Stimulated activated CD4-positive, alpha-beta T cell treated with anti-CD3 and anti-CD28 coated beads, TNF-alpha, amount 100 ng/mL, for 4 hours (primary cell): ENCODE measurements around the gene UNC5CL.

Experiments
- DNase-seq, 3 experiments: peaks; one replicate each; pipeline ENCODE4 v3.0.0-alpha.2; 2020; ENCODE audit warnings: low read depth in 3 of 3

Gene UNC5CL, protein sequence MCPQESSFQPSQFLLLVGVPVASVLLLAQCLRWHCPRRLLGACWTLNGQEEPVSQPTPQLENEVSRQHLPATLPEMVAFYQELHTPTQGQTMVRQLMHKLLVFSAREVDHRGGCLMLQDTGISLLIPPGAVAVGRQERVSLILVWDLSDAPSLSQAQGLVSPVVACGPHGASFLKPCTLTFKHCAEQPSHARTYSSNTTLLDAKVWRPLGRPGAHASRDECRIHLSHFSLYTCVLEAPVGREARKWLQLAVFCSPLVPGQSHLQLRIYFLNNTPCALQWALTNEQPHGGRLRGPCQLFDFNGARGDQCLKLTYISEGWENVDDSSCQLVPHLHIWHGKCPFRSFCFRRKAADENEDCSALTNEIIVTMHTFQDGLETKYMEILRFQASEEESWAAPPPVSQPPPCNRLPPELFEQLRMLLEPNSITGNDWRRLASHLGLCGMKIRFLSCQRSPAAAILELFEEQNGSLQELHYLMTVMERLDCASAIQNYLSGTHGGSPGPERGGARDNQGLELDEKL

DNA sequence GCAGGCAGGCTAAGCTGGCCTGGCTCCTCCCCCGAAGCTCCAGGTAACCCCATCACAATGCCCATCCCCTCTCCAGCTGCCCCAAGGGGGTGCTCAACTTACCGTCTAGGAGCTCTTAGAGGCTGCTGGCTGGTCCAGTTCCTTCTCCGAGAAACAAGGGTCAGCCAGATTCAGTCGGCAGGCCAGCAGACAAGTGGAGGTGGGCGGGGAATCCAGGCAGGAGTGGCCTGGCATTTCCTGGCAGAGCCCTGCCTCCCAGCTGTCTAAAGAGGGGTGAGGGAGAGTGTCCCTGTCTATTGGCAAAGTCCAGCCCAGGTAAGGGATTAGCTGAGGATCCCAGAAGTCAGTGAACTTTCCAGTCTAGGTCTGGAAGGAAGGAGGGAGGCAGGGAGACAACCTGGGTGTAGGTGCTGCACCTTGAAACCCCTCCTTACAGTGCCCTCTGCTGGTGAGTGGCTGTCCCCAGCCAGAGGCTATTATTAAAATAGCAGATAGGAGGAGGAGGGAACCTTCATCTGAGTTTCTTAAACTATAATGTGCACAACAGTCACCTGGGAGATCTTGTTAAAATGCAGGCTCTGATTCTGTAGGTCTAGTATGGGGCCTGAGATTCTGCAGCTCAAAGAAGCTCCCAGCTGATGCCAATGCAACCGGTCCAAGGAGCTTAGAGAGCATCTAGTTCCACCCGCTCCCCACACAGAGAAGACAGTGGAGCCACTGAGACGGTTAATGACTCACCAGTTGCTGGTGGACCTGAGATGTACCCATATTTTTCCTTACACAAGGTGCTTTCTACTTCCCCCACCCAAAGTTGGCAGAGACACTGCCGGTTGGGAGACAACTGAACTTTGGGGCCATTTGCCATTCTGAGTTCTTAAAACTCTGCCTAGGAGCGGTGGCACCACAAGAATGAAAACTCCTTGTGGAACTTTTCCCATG lies at the start of gene UNC5CL:
Gene UNC5CL (minus strand): TSS at position 162 of the 939 bp plus-strand sequence. CDS start 4,147 bp downstream, outside the sequence.
- DNase-seq, result peak in 2 of 3 experiments; percentile 32 to 35

DNA sequence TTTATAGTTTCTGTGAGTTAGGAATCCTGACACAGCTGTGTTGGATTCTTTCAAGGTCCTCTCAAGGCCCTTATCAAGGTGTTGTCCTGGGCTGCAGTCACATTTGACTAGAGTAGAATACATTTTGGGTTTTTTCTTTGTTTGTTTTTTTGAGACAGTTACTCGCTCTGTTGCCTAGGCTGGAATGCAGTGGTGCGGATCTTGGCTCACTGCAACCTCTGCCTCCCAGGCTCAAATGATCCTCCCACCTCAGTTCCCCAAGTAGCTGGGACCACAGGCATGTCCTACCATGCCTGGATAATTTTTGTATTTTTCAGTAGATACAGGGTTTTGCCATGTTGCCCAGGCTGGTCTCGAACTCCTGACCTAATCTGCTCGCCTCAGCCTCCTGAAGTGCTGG lies 49.4 kb upstream of the UNC5CL start:
- no peak for DNase-seq

DNA sequence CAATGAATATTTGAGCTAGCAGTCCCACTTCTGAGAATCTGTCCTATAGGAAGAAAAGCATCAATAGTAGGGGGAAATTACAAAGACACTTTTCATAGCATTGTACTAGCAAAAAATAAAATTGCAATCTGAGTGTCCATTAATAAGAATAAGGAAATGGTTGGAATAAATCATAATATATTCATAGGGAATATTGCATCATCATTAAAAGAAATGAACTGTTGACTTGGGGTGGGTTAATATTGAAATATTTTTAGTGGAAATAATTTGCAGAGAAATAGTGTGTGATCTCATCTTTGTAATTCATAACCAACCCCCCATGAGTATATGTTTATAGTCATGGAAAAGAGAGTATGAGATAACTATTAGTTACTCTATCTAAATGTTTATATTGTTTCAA lies 46.2 kb upstream of the UNC5CL start:
- no peak for DNase-seq

DNA sequence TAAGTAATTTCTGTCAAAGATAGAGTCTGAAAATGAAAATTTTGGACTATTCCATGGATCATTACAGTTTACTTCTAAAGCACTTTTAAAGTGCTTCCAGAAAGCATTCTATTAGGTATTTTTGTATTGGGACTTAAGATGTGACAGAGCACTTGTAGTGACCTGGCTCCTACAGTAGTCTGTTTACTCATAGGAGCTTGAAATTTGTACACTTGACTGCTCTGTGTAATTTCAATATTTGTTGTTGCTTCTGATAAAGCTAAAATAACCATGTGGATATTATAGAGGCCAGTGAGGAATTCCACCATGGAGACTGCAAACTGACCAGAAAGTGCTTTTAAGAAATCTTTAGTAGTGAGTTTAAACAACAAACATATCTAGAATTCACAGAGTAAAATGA lies 44.1 kb upstream of the UNC5CL start:
- DNase-seq, result no peak

DNA sequence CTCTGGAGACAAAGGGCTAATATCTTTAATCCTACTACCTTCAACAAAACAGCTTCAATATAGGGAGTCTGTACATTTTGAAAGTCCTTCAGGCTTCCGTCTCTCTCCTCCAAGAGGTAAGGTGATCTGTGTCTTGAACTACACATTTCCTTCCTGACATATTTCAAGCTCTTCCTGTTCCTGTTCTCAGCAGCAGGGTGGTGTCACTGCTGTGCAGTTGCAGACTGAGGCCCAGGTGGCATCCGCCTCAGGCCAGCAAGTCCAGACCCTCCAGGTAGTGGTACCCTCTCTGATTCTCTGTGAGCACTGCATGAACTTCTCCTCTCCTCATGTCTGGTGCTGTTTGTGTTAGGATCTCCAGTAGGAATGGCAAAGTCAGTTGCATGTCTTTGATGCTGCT lies 41.6 kb upstream of the UNC5CL start:
- DNase-seq, result no peak

DNA sequence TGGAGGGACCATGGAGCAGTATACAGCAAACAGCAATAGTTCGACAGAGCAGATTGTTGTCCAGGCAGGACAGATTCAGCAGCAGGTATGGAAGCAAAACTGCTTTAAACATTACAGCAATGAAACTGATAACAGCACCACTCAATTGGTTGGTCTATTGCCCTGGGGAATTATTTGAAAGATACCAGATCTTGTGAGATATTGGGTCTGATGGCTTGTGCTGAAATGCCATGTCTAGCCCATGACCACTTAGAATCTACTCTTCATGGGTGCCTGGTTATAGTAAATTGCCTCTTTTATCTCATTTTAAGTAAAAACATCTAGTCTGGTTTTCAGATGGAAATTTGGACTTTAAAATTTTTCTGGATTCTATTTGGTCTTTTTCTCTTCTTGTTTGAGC lies 40.1 kb upstream of the UNC5CL start:
- DNase-seq, result no peak

DNA sequence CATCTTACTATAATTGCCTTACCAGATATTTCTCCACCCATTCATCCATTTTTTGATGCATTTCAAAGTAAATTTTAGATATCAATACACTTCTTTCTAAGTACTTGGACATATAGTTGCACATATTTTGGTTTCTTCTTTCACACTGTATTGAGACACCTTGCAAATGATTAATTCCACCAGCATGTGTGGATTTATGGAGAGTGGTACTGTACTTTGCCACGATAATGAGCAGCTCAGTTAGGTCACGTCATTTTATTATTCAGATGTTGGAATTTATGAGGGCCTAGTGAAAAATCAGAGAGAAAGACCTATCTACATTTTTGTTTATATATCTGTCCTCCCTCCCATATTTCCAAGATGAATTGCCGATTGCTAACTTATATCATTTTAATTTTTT lies 39.1 kb upstream of the UNC5CL start:
- no peak for DNase-seq

DNA sequence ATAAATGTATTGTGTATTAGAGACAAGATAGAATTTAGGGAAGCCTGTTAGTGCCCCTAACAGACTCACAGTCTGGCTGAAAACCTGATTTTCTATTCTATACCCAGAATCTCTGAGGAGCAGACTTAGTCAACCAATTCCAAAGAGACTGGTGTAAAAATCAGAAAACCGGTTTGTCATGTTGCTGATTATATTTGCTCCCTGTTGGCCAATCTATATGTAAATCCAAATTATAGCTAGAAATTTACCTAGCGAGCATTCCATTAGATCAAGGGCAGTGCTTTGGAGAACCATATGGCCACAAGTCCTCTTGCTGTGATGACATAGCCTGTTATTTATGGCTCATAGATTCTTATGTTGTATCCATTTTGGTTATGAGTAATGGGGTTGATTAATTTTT lies 38.5 kb upstream of the UNC5CL start:
- DNase-seq, result no peak

DNA sequence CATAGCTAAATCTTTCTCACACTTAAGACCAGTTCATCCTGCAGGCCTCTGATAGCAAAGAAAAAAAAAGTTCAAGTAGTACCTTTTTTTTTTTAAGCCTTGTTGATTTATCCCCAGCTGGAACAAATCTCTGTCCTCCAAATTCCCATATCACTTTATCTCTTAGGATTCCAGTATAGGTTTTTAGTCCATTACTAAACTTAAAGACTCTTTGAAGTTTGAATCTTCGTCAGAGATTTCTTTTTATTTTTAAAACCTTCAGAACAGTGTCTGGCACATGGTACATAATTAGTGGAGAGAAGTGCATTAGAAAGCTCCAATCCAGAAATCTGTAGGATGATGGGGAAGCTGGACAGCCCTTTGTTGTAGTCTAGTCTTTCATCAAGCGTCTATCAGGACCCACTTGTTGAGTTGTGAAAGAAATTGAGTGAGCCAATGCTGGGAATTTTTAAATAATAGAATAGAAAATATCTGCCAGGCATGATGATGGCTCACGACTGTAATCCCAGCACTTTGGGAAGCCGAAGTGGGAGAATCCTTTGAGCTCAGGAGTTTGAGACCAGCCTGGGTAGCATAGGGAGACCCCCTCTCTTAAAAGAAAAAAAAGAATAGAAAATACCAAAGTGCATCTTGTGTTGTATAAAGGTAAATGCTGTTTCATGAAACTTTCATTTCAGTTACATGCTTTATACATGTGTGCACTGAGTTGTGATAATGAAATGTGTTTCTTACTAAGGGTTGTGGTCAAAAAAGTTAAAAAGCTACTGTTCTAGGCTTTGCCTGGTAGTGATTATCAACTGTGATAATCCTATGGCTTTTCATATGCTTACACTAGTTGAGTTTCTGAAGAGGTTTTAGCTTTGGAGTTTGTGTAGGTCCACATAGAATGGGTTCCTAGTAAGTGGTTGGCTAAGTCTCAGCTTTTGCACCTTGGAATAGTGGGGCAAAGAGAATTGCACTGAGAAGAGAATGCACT lies 36.9 kb upstream of the UNC5CL start:
- DNase-seq, result no peak

DNA sequence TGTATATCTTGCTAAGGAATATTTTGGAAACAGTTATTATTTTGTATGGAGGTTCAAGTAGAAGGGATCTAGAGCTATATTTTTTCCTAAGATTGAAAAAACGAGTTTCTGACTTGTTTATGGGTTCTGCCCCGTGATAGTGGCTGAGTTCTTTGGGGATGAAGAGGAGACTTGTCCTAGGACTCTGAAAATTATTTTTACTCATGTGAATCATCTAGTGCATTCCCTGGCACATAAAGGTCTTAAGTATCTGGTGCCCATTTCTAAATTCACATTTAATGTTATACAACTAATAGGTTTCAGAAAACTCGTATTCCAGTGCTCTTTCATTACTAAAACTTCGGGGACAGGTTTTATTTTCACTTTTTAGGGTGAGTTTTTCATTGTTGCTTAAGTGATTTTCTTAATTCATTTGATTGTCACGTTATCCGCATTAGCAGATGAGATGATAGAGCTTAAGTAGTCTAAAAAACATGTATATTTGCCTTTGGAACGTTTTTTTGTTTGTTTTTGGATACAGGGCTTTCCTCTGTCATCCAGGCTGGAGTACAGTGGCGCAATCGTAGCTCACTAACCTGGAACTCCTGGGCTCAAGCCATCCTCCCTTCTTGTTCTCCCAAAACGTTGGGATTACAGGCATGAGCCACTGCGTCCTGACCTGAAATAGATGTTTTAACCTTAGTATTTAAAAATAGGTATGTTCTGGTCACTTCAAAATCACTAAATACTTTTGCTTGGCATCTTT lies 35.8 kb upstream of the UNC5CL start:
- DNase-seq, result no peak

DNA sequence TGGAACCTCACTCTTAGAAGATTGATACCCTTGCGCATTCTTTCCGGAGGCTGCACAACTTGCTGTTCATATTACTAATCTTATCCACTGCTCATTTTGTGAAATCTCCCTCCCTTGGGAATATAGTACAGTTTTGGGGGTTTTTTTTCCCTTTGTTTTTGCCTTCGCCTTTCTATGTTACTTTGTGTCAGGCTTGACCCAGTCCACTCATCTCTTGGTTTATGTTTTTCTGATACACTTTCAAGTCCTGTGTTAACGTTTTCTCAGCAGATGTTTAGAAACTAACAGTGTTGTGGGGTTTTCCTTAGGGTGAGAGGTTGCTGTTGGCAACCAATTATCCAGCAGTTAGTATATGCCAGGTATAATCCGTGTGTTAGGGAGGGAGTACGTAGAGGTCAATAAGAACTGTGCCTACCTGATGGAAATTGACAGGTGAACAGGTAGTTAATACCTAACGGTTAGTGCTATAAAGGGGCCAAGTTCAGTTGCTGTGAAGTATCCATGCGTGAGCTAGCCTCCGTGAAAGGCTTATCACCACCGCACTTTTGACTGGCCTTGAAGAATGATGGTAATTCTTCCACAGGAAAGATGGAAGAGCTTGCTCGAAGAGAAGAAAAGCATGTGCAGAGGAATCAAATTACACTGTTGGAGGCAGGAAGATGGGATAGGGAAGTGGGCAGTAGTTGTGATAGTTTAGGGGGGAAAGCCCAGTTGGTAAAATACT lies 35.1 kb upstream of the UNC5CL start:
- DNase-seq, result no peak

DNA sequence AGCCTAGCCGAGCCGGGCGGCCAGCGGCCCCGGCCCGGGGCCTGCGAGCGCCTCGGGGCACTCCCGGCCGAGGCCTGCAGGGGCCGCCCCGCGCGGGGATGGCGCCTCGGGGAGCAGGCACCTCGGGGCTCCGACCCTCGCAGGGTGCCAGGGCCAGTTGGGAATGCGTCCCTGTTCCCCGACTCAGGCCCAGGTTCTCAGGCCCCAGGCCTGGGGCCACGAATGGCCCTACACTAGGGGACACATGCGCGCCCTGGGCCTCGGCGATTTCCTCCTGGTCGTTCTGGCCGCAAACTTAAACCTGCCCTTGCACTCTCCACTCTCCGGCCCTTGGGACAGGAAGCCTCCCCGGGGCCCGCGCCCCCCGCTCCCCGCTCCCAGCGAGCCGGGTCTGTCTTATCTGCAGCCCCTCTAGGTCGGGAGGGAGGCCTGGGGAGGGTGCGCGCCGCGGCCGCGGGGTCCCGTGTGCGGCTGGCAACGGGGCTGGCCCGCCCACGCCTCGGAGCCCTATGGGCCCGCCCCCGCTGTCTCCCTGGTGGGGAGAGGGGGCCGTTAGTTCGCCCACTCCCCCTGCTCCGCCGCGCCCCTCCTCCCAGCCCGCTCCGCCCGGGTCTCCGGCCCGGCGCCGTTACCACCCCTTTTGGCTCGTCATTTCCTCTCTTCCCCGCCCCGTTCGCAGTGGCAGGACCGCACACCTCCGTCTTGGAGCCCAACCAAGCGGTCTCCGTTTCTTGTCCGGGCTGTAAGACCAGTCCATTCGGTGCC lies 34.4 kb upstream of the UNC5CL start:
- DNase-seq, result peak; percentile 67 to 73 (median 72)

DNA sequence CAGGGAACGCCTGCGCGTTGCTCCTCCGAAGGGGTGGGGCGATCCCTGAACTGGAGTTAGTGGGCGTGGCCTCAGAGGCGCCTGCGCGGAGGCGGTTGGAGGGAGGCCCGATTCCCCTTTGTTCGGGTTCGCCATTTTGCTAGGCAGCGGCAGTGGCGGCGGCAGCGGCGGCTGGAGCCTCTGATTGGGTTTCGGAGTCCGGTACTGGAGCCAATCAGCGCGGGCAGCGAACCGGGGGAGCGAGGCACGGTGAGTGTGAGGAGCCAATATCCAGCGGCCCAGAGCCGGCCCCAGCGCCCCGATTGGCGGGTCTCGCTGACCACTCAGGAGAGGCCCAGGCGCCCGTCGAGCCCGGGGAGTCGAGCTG lies 33.8 kb upstream of the UNC5CL start, which contains the start of gene NFYA:
Gene NFYA (plus strand): TSS at position 139 of the 367 bp plus-strand sequence. CDS start 6,116 bp downstream, outside the sequence.
- DNase-seq, result peak in 1 of 3 experiments; percentile 99

DNA sequence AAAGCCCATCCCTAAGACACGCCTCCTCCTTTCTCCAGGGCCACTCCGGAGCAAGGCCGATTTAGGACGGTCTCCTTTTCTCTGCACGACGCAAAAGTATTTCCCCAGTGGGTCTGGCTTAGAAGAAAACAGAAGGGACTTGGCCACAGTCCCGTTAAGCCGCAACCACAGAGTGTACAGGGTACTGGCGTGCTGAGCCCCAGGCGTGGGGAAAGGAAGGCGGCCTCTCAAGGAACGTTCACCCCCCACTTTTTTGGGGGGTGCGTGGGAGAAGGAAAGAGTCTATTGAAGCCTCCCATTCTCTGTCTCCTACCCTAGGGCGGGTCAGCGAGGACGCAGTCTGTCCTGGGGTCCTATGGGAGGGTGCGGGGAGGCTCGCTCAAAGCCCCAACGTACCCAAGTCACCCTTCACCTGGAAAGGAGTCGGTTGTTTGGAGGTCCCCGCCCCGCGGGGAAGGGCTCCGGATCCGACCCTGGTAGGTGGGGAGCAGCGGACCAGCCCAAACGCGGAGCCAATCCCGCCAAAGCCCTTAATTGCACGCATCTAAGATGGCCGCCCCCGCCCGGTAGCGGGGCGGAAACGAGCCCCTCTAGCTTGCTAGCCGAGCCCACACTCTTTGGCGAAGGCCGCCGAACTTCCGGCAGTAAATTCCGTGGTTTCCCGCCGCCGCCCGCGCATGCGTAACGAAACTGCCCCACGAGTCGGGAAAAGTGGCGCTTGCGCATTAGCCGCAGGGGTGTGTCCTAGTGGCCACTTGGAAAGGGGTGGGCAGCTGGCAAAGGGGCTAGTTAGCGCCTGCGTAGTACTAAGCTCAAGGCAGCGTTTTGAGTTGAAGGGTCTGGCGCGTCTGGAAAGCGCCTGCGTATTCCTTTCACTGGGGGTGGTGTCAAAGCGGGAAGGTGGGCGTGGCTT lies 33.2 kb upstream of the UNC5CL start, which contains the start of gene OARD1:
Gene OARD1 (minus strand): TSS at position 434 of the 913 bp plus-strand sequence. CDS start 722 bp downstream, outside the sequence.
- peak; percentile 99 to 100 (median 99) for DNase-seq

DNA sequence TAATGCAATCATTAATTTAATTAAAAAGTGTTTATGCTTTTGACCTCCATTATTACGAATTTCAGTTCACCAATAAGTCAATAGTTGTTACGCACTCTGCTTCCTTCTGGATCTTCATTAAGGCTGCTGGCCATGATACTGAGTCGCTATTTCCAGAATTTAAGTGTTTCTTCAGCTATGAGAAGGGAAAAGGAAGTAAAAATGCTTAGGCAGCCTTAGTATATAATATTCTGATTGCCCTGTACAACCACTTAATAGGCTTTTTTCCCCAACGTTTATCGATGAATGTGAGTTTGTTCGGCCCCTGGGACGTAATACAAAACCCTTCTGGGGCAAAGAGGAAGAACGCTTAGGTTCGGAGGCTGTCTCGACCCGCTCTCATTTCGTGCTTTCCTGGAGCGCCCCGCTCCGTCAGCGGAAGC lies 32.5 kb upstream of the UNC5CL start:
- DNase-seq, result no peak

DNA sequence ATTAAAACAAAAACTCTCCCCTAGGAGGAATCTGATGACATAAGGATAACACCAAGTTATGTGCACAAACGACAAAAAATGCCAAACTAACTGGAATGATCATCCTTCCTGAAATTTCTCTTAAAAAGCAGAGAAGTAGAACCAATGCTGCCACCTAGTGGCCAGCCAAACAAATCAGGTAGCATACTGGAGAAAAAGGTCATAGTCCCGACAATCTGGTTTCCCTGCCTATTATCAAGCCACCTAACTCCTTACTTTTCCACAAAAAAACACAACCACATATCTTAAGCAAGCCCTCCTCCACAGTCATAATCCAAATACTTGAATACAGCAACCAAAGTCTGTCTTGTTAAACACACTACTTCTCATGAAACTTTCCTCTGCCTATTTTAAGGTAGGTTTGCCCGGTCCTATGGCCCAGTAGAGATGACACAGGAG lies 27.9 kb upstream of the UNC5CL start:
- DNase-seq, result peak in 2 of 3 experiments; percentile 26 to 47

DNA sequence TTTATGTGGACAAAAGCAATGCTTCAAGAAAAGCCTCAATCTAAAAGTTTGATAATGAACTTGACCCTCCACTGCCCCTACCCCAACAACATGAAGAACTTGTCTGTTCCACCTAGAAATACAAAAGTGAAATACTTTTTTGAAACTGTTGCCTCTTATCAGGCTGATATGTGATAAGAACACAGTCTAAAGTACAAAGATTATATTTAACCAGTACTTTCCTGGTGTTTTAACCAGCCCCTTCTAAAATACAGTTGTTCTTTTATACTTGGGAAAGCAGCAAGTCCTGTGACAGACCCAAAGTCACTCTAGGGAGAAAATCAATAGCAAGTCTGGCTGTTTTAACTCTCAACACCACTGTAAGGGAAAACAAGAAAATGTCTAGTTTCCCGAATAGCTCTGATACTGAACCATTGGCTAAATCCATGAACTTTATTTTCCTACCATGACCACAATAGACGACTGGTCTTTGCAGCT lies 26.6 kb upstream of the UNC5CL start:
- no peak for DNase-seq
